OCI-LY3 (cell line): Measurements from ENCODE around the gene SLC5A1.

Source experiments
- H2AFZ ChIP-seq: fragments of 200-600, 300-600 bp; shearing (Covaris generic); 2 replicates; pipeline ENCODE4 v1.6.0; 2014; ENCODE audit warnings: antibody characterized with exemption, low read depth, low read length
- H3K27ac ChIP-seq: fragments of 200-600, 300-600 bp; sonication (generic); 2 replicates; pipeline ENCODE4 v1.5.1; 2014; ENCODE audit warnings: mild to moderate bottlenecking, low read length, moderate library complexity, mixed read lengths
- H3K27me3 ChIP-seq: fragments of 200-600, 300-600 bp; sonication (generic); 2 replicates; pipeline ENCODE4 v1.6.1; 2014; ENCODE audit warnings: low read depth, low read length, mixed read lengths
- H3K36me3 ChIP-seq: fragments of 200-600, 300-600 bp; sonication (generic); replicated peaks from 2 replicates; pipeline ENCODE3; 2014; ENCODE audit warnings: low read depth, low read length, mixed read lengths
- H3K4me1 ChIP-seq: fragments of 300-600, 200-600 bp; sonication (generic); 2 replicates; pipeline ENCODE4 v1.6.1; 2014; ENCODE audit warnings: low read length, mixed read lengths
- H3K4me2 ChIP-seq: fragments of 200-600, 300-600 bp; sonication (generic); 2 replicates; pipeline ENCODE4 v1.6.1; 2014; ENCODE audit warnings: low read length, mixed read lengths
- H3K4me3 ChIP-seq: fragments of 300-600, 200-600 bp; sonication (generic); 2 replicates; pipeline ENCODE4 v1.5.1; 2014; ENCODE audit warnings: antibody characterized with exemption, mild to moderate bottlenecking, low read length, moderate library complexity
- H3K79me2 ChIP-seq: fragments of 300-600, 200-600 bp; shearing (Covaris generic); 2 replicates; pipeline ENCODE4 v1.6.1; 2014; ENCODE audit warnings: mild to moderate bottlenecking, low read length, mixed read lengths
- H3K9ac ChIP-seq: fragments of 300-600, 200-600 bp; shearing (Covaris generic); 2 replicates; pipeline ENCODE4 v1.6.0; 2014; ENCODE audit warnings: mild to moderate bottlenecking, low read length, moderate library complexity
- H3K9me3 ChIP-seq: fragments of 200-600, 300-600 bp; shearing (Covaris generic); 2 replicates; pipeline ENCODE4 v1.6.1; 2014; ENCODE audit warnings: low read length, mixed read lengths; ENCODE audit not compliant: insufficient read depth
- H4K20me1 ChIP-seq: fragments of 200-600, 300-600 bp; sonication (generic); 2 replicates; pipeline ENCODE4 v1.6.1; 2016; ENCODE audit warnings: low read length, mixed read lengths; ENCODE audit not compliant: insufficient read depth
- CTCF ChIP-seq: fragments of 200-600, 300-600 bp; sonication (generic); IDR thresholded peaks from 2 replicates; pipeline ENCODE4 v1.5.1; 2014; ENCODE audit warnings: antibody characterized with exemption, low read length, low read depth
- EZH2phosphoT487 ChIP-seq: fragments of 200-600 bp; shearing (Covaris generic); IDR thresholded peaks from 2 replicates; pipeline ENCODE4 v1.6.1; 2018; ENCODE audit warnings: antibody characterized with exemption, mixed run types, low read depth

The SLC5A1 gene

GRCh38 chr22:32044913-32045312 is 1.9 kb downstream of the SLC5A1 start:
- Histone ChIP-seq H2AFZ (no peak overlapping the region), H3K4me2 (no peak overlapping the region), H3K9ac (no peak overlapping the region), H3K4me3 (no peak overlapping the region), H3K27me3 (peaks cover 43% of the 10 kb centered on the region), H4K20me1 (no peaks in the 10 kb centered on the region; the same call in 1 of the 2 replicates), H3K36me3 (no peaks in the 10 kb centered on the region), H3K4me1 (no peaks in the 10 kb centered on the region), H3K27ac (no peak overlapping the region), H3K79me2 (no peaks in the 10 kb centered on the region), H3K9me3 (no peaks in the 10 kb centered on the region)
- no peak for TF ChIP-seq EZH2phosphoT487
- no peak for TF ChIP-seq CTCF

- no peak overlapping the region for H3K4me2 ChIP-seq
- no peak overlapping the region for H3K4me3 ChIP-seq
- no peaks in the 10 kb centered on the region for H3K36me3 ChIP-seq
- H3K9me3 ChIP-seq, result no peaks in the 10 kb centered on the region
- TF ChIP-seq EZH2phosphoT487 (no peak), CTCF (no peak)
- H3K4me1 ChIP-seq, result peaks cover 18% of the 10 kb centered on the region
- no peaks in the 10 kb centered on the region; the same call in 1 of the 2 replicates for H4K20me1 ChIP-seq
- H3K9ac ChIP-seq, result no peak overlapping the region
- H2AFZ ChIP-seq, result no peak overlapping the region
- peaks cover 26% of the 10 kb centered on the region for H3K27me3 ChIP-seq
- H3K27ac ChIP-seq, result no peak overlapping the region
- H3K79me2 ChIP-seq, result no peaks in the 10 kb centered on the region
These were observed 5.0 kb downstream of the SLC5A1 start for GRCh38 chr22:32048069-32048468.

GRCh38 chr22:32050678-32051515 is 7.8 kb downstream of the SLC5A1 start:
- Histone ChIP-seq H3K9ac (no peak overlapping the region), H3K4me3 (no peak overlapping the region), H3K4me2 (peak overlapping the region; percentile 36), H3K4me1 (peaks cover 21% of the 10 kb centered on the region), H3K36me3 (no peaks in the 10 kb centered on the region), H3K79me2 (no peaks in the 10 kb centered on the region), H2AFZ (no peak overlapping the region), H4K20me1 (no peaks in the 10 kb centered on the region), H3K27me3 (peaks cover 30% of the 10 kb centered on the region), H3K27ac (no peak overlapping the region), H3K9me3 (no peaks in the 10 kb centered on the region)
- no peak for TF ChIP-seq CTCF
- TF ChIP-seq EZH2phosphoT487, result no peak

GRCh38 chr22:32052244-32052643 is 9.2 kb downstream of the SLC5A1 start:
- H3K4me1 ChIP-seq, result peaks cover 21% of the 10 kb centered on the region
- H3K27ac ChIP-seq, result no peak overlapping the region
- H3K9ac ChIP-seq, result no peak overlapping the region
- peaks cover 24% of the 10 kb centered on the region for H3K27me3 ChIP-seq
- H3K36me3 ChIP-seq, result no peaks in the 10 kb centered on the region
- no peaks in the 10 kb centered on the region for H3K79me2 ChIP-seq
- no peak for TF ChIP-seq CTCF
- no peak for TF ChIP-seq EZH2phosphoT487
- no peak overlapping the region for H3K4me3 ChIP-seq
- no peaks in the 10 kb centered on the region for H3K9me3 ChIP-seq
- no peak overlapping the region for H3K4me2 ChIP-seq
- no peak overlapping the region for H2AFZ ChIP-seq
- no peaks in the 10 kb centered on the region for H4K20me1 ChIP-seq
